HG03025 (cell line): ENCODE data around the gene GLT1D1.

ENCODE experiments used
- ATAC-seq: cut with Tn5 transposase; IDR thresholded peaks from one replicate; pipeline ENCODE4 v1.9.1; 2021; ENCODE audit warnings: mild to moderate bottlenecking, moderate library complexity; ENCODE audit not compliant: unreplicated experiment, low FRiP score

The GLT1D1 gene

GRCh38 chr12:128909653-128910052 is 56.4 kb downstream of the GLT1D1 start:
- ATAC-seq = no peak

- ATAC-seq = no peak
Observed at GRCh38 chr12:128910629-128911028, 57.4 kb downstream of the GLT1D1 start.

GRCh38 chr12:128911861-128912260 is 58.6 kb downstream of the GLT1D1 start:
- ATAC-seq = no peak

GRCh38 chr12:128914908-128915563 is 61.8 kb downstream of the GLT1D1 start:
- ATAC-seq = peak; percentile 86

- ATAC-seq = no peak
Observed at GRCh38 chr12:128916425-128916824, 63.1 kb downstream of the GLT1D1 start.

GRCh38 chr12:128918481-128919260 is 65.4 kb downstream of the GLT1D1 start:
- ATAC-seq = no peak

GRCh38 chr12:128920468-128920867 is 67.2 kb downstream of the GLT1D1 start:
- no peak for ATAC-seq

GRCh38 chr12:128928361-128928760 is 75.1 kb downstream of the GLT1D1 start:
- ATAC-seq = no peak

- ATAC-seq = no peak
Observed at GRCh38 chr12:128929057-128929456, 75.8 kb downstream of the GLT1D1 start.

- no peak for ATAC-seq
Observed at GRCh38 chr12:128930606-128931005, 77.3 kb downstream of the GLT1D1 start.

- no peak for ATAC-seq
Observed at GRCh38 chr12:128932521-128932920, 79.2 kb downstream of the GLT1D1 start.

GRCh38 chr12:128933039-128933438 is 79.8 kb downstream of the GLT1D1 start:
- ATAC-seq = no peak

- ATAC-seq = no peak
Observed at GRCh38 chr12:128933926-128934325, 80.6 kb downstream of the GLT1D1 start.

GRCh38 chr12:128938886-128939285 is 85.6 kb downstream of the GLT1D1 start:
- no peak for ATAC-seq

- ATAC-seq = no peak
Observed at GRCh38 chr12:128940090-128940888, 87.0 kb downstream of the GLT1D1 start.

- no peak for ATAC-seq
Observed at GRCh38 chr12:128940974-128941373, 87.7 kb downstream of the GLT1D1 start.

- no peak for ATAC-seq
Observed at GRCh38 chr12:128942960-128943477, 89.7 kb downstream of the GLT1D1 start.

GRCh38 chr12:128944956-128945355 is 91.7 kb downstream of the GLT1D1 start:
- ATAC-seq = no peak

GRCh38 chr12:128947209-128947608 is 93.9 kb downstream of the GLT1D1 start:
- ATAC-seq = no peak

GRCh38 chr12:128949086-128949485 is 95.8 kb downstream of the GLT1D1 start:
- no peak for ATAC-seq

GRCh38 chr12:128951448-128951847 is 98.2 kb downstream of the GLT1D1 start:
- no peak for ATAC-seq
